HEK293 (cell line): ENCODE measurements around the gene AGMAT.

Source experiments
- CTCF ChIA-PET: fragments of 350-600 bp; formaldehyde crosslinking; extraction: SDS; loops from one replicate; lab custom pipeline; 2021; ENCODE audit warnings: antibody characterized with exemption; lab: Yijun Ruan, JAX
- POLR2A ChIA-PET: fragments of 300-600 bp; formaldehyde crosslinking; extraction: SDS; loops from one replicate; lab custom pipeline; 2020; ENCODE audit warnings: antibody characterized with exemption, inconsistent platforms; lab: Yijun Ruan, JAX
- H3K27ac ChIP-seq: fragments of 200-500 bp; sonication (Bioruptor generic); 2 replicates; pipeline ENCODE4 v1.5.1; 2014; ENCODE audit warnings: low read depth, low read length, control low read depth, inconsistent platforms; ENCODE audit errors: extremely low read depth
- H3K36me3 ChIP-seq, 2 experiments: fragments of 200-500 bp in 1 of 2; sonication (Bioruptor generic) in 1 of 2; 1 replicate in 1 of 2; 2 replicates in 1 of 2; pipeline ENCODE4 v1.5.1; 2014 to 2017; ENCODE audit warnings: inconsistent platforms in 2 of 2, low read length in 2 of 2; ENCODE audit not compliant: control insufficient read depth in 2 of 2, insufficient read depth in 1 of 2
- H3K4me1 ChIP-seq: fragments of 200-500 bp; sonication (Bioruptor generic); 2 replicates; pipeline ENCODE4 v1.5.1; 2014; ENCODE audit warnings: mild to moderate bottlenecking, low read length, inconsistent platforms; ENCODE audit not compliant: control insufficient read depth, insufficient read depth
- H3K4me3 ChIP-seq: 2 replicates; pipeline ENCODE4 v1.5.1; 2011; ENCODE audit warnings: low read depth, mild to moderate bottlenecking, control low read depth, low read length, moderate library complexity
- H3K9me3 ChIP-seq: fragments of 200-500 bp; sonication (Bioruptor generic); 2 replicates; pipeline ENCODE4 v1.5.1; 2014; ENCODE audit warnings: low read depth, low read length, inconsistent platforms; ENCODE audit not compliant: control insufficient read depth, insufficient read depth
- BCL11B ChIP-seq: fragments of 450-650 bp; formaldehyde crosslinking; IDR thresholded peaks from 2 replicates; pipeline ENCODE4 v1.5.1; 2016; ENCODE audit warnings: low read depth, missing biosample characterization, missing genetic modification characterization
- KLF7 ChIP-seq: fragments of 450-650 bp; formaldehyde crosslinking; IDR thresholded peaks from 2 replicates; pipeline ENCODE4 v1.5.1; 2016; ENCODE audit warnings: missing biosample characterization, missing genetic modification characterization, borderline replicate concordance
- MZF1 ChIP-seq: fragments of 450-650 bp; formaldehyde crosslinking; IDR thresholded peaks from 2 replicates; pipeline ENCODE4 v1.5.1; 2017; ENCODE audit warnings: missing biosample characterization, missing genetic modification characterization, borderline replicate concordance
- PBX3 ChIP-seq: sonication (generic); formaldehyde crosslinking; IDR thresholded peaks from 2 replicates; pipeline ENCODE4 v1.8.1; 2022; ENCODE audit warnings: mild to moderate bottlenecking, moderate library complexity, missing genetic modification reagents
- RBAK ChIP-seq: fragments of 450-650 bp; formaldehyde crosslinking; IDR thresholded peaks from 2 replicates; pipeline ENCODE4 v1.5.1; 2016; ENCODE audit warnings: missing biosample characterization, missing genetic modification characterization
- SCRT1 ChIP-seq: fragments of 450-650 bp; formaldehyde crosslinking; IDR thresholded peaks from 2 replicates; pipeline ENCODE4 v1.5.1; 2016; ENCODE audit warnings: missing biosample characterization, missing genetic modification characterization, borderline replicate concordance
- SP2 ChIP-seq: fragments of 450-650 bp; formaldehyde crosslinking; IDR thresholded peaks from 2 replicates; pipeline ENCODE4 v1.5.1; 2016; ENCODE audit warnings: missing biosample characterization, missing genetic modification characterization
- ZBTB11 ChIP-seq: fragments of 450-650 bp; formaldehyde crosslinking; conservative IDR thresholded peaks from 2 replicates; pipeline ENCODE4 v1.5.1; 2016; ENCODE audit warnings: low read depth, missing biosample characterization, missing genetic modification characterization
- ZBTB8A ChIP-seq: fragments of 450-650 bp; formaldehyde crosslinking; IDR thresholded peaks from 2 replicates; pipeline ENCODE4 v1.5.1; 2016; ENCODE audit warnings: missing biosample characterization, missing genetic modification characterization
- ZEB2 ChIP-seq: fragments of 450-650 bp; formaldehyde crosslinking; IDR thresholded peaks from 2 replicates; pipeline ENCODE4 v1.5.1; 2016; ENCODE audit warnings: missing biosample characterization, missing genetic modification characterization
- ZFHX2 ChIP-seq: fragments of 450-650 bp; formaldehyde crosslinking; conservative IDR thresholded peaks from 2 replicates; pipeline ENCODE4 v1.5.1; 2016; ENCODE audit warnings: missing biosample characterization, missing genetic modification characterization
- ZFP37 ChIP-seq: fragments of 450-650 bp; formaldehyde crosslinking; IDR thresholded peaks from 2 replicates; pipeline ENCODE4 v1.5.1; 2016; ENCODE audit warnings: missing biosample characterization, missing genetic modification characterization
- ZNF174 ChIP-seq: fragments of 450-650 bp; formaldehyde crosslinking; IDR thresholded peaks from 2 replicates; pipeline ENCODE4 v1.5.0; 2017; ENCODE audit warnings: missing biosample characterization, mild to moderate bottlenecking, missing genetic modification characterization
- ZNF398 ChIP-seq: fragments of 450-650 bp; formaldehyde crosslinking; IDR thresholded peaks from 2 replicates; pipeline ENCODE4 v1.5.1; 2017; ENCODE audit warnings: missing biosample characterization, missing genetic modification characterization
- ZNF416 ChIP-seq: fragments of 450-650 bp; formaldehyde crosslinking; IDR thresholded peaks from 2 replicates; pipeline ENCODE4 v1.5.1; 2016; ENCODE audit warnings: missing biosample characterization, missing genetic modification characterization
- ZNF449 ChIP-seq: fragments of 450-650 bp; formaldehyde crosslinking; IDR thresholded peaks from 2 replicates; pipeline ENCODE4 v1.5.1; 2017; ENCODE audit warnings: missing biosample characterization, mild to moderate bottlenecking, missing genetic modification characterization, moderate library complexity
- ZNF488 ChIP-seq: fragments of 450-650 bp; formaldehyde crosslinking; IDR thresholded peaks from 2 replicates; pipeline ENCODE4 v1.5.1; 2016; ENCODE audit warnings: missing biosample characterization, missing genetic modification characterization
- ZNF510 ChIP-seq: fragments of 450-650 bp; formaldehyde crosslinking; IDR thresholded peaks from 2 replicates; pipeline ENCODE4 v1.5.1; 2018; ENCODE audit warnings: mild to moderate bottlenecking, missing genetic modification characterization, missing biosample characterization; ENCODE audit not compliant: insufficient replicate concordance
- ZNF571 ChIP-seq: fragments of 450-650 bp; formaldehyde crosslinking; IDR thresholded peaks from 2 replicates; pipeline ENCODE4 v1.5.0; 2017; ENCODE audit warnings: missing biosample characterization, missing genetic modification characterization
- ZNF596 ChIP-seq: fragments of 450-650 bp; IDR thresholded peaks from 2 replicates; pipeline ENCODE4 v1.5.0; 2018; ENCODE audit warnings: missing biosample characterization, mild to moderate bottlenecking, missing genetic modification characterization, moderate library complexity
- ZNF660 ChIP-seq: fragments of 450-650 bp; IDR thresholded peaks from 2 replicates; pipeline ENCODE4 v1.5.1; 2018; ENCODE audit warnings: missing biosample characterization, mild to moderate bottlenecking, missing genetic modification characterization
- ZNF843 ChIP-seq: fragments of 450-650 bp; formaldehyde crosslinking; IDR thresholded peaks from 2 replicates; pipeline ENCODE4 v1.5.1; 2016; ENCODE audit warnings: missing biosample characterization, missing genetic modification characterization
- ZSCAN30 ChIP-seq: fragments of 450-650 bp; IDR thresholded peaks from 2 replicates; pipeline ENCODE4 v1.5.1; 2018; ENCODE audit warnings: missing biosample characterization, mild to moderate bottlenecking, missing genetic modification characterization, moderate library complexity

The AGMAT gene

GRCh38 chr1:15617173-15618076 is 32.6 kb upstream of the AGMAT start, which contains the start of gene DDI2 (continued):
- TF ChIP-seq ZNF488 (tag by site-specific recombination) (no peak), ZFP37 (tag by site-specific recombination) (0 out of 2 replicates have a peak, but pooled peaks have one; percentile 53), SP2 (tag by site-specific recombination) (peak; percentile 98), ZNF174 (tag by site-specific recombination) (no peak), PBX3 (CRISPR knock-in tag) (peak; percentile 95), KLF7 (tag by site-specific recombination) (0 out of 2 replicates have a peak, but pooled peaks have one; percentile 20), ZNF660 (tag by site-specific recombination) (peak; percentile 64), ZNF596 (tag by site-specific recombination) (peak; percentile 92), SCRT1 (tag by site-specific recombination) (no peak), ZNF398 (tag by site-specific recombination) (peak; percentile 99), ZFHX2 (tag by site-specific recombination) (peak; percentile 98), ZNF416 (tag by site-specific recombination) (no peak)

- CTCF ChIA-PET = no interaction called here
- H3K4me3 ChIP-seq = peak overlapping the region; percentile 46
- peaks cover 11% of the 10 kb centered on the region; the same call in 1 of the 2 replicates for H3K4me1 ChIP-seq
- H3K9me3 ChIP-seq = no peaks in the 10 kb centered on the region
- H3K36me3 ChIP-seq = no peaks in the 10 kb centered on the region
- POLR2A ChIA-PET = interaction anchor here (4.1 kb wide), 1 partner anchor 13 kb away, joined by 23 read pairs; no protein-coding TSS in a partner anchor
- H3K27ac ChIP-seq = peak overlapping the region; percentile 40
- TF ChIP-seq ZSCAN30 (no peak), ZNF843 (tag by site-specific recombination) (no peak), ZBTB8A (tag by site-specific recombination) (no peak; the same call in 1 of the 2 replicates), MZF1 (tag by site-specific recombination) (no peak), SP2 (tag by site-specific recombination) (no peak), ZNF571 (tag by site-specific recombination) (no peak), BCL11B (tag by site-specific recombination) (no peak), RBAK (tag by site-specific recombination) (no peak), ZNF488 (tag by site-specific recombination) (no peak), ZBTB11 (tag by site-specific recombination) (0 out of 2 replicates have a peak, but pooled peaks have one; percentile 36), ZNF510 (tag by site-specific recombination) (no peak), ZFHX2 (tag by site-specific recombination) (peak; percentile 88), ZNF449 (tag by site-specific recombination) (no peak), ZEB2 (tag by site-specific recombination) (peak; percentile 64; the same call in 1 of the 2 replicates)
Measured at GRCh38 chr1:15616373-15617172, 31.7 kb upstream of the AGMAT start.
